ENCODE data around the gene POLR2E. TPM values are rescaled to one million over a fixed set of nuclear protein-coding genes. Genes with fewer than 3 reads are reported as not detected.

The POLR2E gene
- total and polyA plus RNA-seq, 2 donors: 79.0 to 84.0 TPM

DNA sequence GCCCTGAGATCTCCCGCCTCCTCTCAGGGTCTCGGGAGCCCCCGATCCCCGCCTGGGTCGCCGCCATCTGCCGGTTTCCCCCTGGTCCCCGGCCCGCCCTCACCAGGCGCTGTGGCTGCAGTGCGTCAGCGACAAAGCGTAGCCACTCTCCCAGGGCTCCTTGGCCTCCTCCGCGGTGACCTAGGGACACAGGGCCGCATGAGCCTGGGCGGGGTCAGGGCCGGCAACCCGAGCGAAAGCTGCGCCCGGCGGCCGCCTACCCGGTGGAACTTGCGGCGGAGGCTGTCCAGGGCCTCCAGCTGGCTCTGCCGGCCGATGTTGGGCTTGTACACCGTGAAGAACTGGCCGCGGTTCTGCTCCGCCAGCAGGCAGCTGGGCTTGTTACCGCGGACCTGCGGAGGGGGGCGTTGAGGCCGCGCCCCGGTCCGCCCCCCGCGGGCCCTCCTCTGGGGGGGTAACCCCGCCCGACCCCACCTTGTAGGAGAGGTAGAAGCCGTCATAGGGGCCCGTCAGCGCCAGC, 13.9 kb upstream of the POLR2E start:
- Histone ChIP-seq H3K27me3 (ENCODE audit: control insufficient read depth in 2 of 2, insufficient read depth in 1 of 2, low read length in 1 of 2) (peaks cover 0 to 4% of the 10 kb centered on the region in 2 donors), H3K4me3 (ENCODE audit: low read length in 2 of 2) (no peak overlapping the region), H3K4me1 (ENCODE audit: control insufficient read depth in 2 of 2, insufficient read depth in 2 of 2, low read length in 2 of 2) (peaks cover 9 to 20% of the 10 kb centered on the region in 2 donors), H3K9me3 (ENCODE audit: control insufficient read depth in 2 of 2, insufficient read depth in 1 of 2, low read length in 1 of 2) (no peaks in the 10 kb centered on the region), H3K36me3 (ENCODE audit: control insufficient read depth in 2 of 2, insufficient read depth in 2 of 2, low read length in 1 of 2) (peaks cover 54 to 74% of the 10 kb centered on the region in 2 donors), H3K27ac (ENCODE audit: low read depth in 1 of 2, low read length in 1 of 2) (no peak overlapping the region)
- WGBS: 97% methylated on average over 48 of the region's 48 CpGs
- DNase-seq (ENCODE audit: low read depth in 6 of 9, low spot score in 9 of 9): no peak

DNA sequence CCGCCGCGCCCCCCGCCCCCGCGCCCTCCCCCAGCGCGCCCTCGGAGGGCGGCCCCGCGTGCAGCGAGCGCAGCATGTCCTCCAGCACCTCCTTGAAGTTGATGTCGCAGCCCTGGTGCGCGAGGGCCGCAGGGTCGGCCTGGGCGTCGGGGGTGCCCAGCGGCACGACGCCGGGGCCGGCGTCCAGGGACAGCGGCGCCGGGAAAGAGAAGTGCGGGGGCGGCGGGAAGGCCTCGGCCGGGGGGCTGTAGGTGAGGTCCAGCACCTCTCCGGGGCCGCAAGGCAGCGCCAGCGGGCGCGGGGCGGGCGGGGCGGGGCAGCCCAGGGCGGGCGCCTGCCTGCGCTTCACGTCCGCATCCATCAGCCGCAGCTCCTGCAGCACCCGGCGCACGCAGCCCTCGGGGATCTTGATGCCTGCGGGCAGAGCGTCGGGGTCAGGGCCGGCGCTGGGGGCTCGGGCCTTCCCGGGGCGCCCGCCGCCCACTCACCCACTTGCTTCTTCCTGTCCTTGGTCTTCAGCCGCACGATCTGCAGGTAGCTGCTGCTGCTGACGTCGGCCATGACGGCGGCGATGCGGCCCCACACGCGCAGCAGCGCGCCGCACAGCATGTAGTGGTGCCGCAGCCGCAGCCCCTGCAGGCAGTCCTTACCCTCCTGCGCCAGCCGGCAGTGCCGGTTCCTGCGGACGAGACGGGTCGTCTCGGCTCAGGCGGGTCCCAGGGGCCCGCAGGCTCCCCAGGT, 13.3 kb upstream of the POLR2E start:
- H3K36me3 ChIP-seq (ENCODE audit: control insufficient read depth in 2 of 2, insufficient read depth in 2 of 2, low read length in 1 of 2): peaks cover 47 to 68% of the 10 kb centered on the region in 2 donors
- H3K4me3 ChIP-seq (ENCODE audit: low read length in 2 of 2): no peak overlapping the region
- no peak overlapping the region for H3K27ac ChIP-seq (ENCODE audit: low read depth in 1 of 2, low read length in 1 of 2)
- WGBS: 98% methylated on average over 89 of the region's 89 CpGs
- DNase-seq (ENCODE audit: low read depth in 6 of 9, low spot score in 9 of 9): no peak
- H3K9me3 ChIP-seq (ENCODE audit: control insufficient read depth in 2 of 2, insufficient read depth in 1 of 2, low read length in 1 of 2): no peaks in the 10 kb centered on the region
- H3K27me3 ChIP-seq (ENCODE audit: control insufficient read depth in 2 of 2, insufficient read depth in 1 of 2, low read length in 1 of 2): peaks cover 0 to 4% of the 10 kb centered on the region in 2 donors
- peaks cover 7 to 17% of the 10 kb centered on the region in 2 donors for H3K4me1 ChIP-seq (ENCODE audit: control insufficient read depth in 2 of 2, insufficient read depth in 2 of 2, low read length in 2 of 2)

DNA sequence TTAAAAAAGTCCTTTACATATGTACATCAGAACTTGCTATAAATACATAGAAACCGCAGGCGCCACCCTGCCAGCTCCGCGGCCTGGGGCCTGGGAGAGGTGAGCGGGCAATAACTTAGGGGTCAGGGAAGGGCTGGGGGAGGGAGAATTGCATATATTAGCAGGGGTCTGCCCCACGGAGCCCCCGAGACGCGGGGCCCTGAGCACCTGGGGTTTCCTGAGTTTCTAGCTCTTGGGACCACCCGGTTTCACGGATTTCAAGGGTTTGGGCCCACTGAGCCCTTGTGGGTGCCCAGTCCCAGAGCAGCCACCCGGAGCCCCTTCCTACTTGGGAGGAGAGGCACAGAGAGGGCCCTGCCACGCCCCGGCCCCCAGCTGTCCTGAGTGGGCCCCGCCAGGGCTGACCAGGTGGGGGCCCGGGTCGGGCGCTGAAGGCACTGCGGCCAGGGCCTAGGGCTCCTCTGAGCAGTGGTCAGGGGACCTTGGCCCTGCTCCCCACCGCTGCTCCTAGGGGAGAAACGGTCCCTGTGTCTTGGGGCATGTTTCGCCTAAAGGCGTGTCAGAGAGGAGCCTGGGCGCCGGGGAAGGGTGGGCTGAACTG, 12.6 kb upstream of the POLR2E start:
- H3K9me3 ChIP-seq (ENCODE audit: control insufficient read depth in 2 of 2, insufficient read depth in 1 of 2, low read length in 1 of 2): no peaks in the 10 kb centered on the region
- no peak overlapping the region for H3K27ac ChIP-seq (ENCODE audit: low read depth in 1 of 2, low read length in 1 of 2)
- peaks cover 0 to 4% of the 10 kb centered on the region in 2 donors for H3K27me3 ChIP-seq (ENCODE audit: control insufficient read depth in 2 of 2, insufficient read depth in 1 of 2, low read length in 1 of 2)
- H3K4me1 ChIP-seq (ENCODE audit: control insufficient read depth in 2 of 2, insufficient read depth in 2 of 2, low read length in 2 of 2): peaks cover 9 to 18% of the 10 kb centered on the region in 2 donors
- H3K36me3 ChIP-seq (ENCODE audit: control insufficient read depth in 2 of 2, insufficient read depth in 2 of 2, low read length in 1 of 2): peaks cover 44 to 64% of the 10 kb centered on the region in 2 donors
- DNase-seq (ENCODE audit: low read depth in 6 of 9, low spot score in 9 of 9): no peak
- WGBS: 97% methylated on average over 25 of the region's 25 CpGs
- no peak overlapping the region for H3K4me3 ChIP-seq (ENCODE audit: low read length in 2 of 2)

DNA sequence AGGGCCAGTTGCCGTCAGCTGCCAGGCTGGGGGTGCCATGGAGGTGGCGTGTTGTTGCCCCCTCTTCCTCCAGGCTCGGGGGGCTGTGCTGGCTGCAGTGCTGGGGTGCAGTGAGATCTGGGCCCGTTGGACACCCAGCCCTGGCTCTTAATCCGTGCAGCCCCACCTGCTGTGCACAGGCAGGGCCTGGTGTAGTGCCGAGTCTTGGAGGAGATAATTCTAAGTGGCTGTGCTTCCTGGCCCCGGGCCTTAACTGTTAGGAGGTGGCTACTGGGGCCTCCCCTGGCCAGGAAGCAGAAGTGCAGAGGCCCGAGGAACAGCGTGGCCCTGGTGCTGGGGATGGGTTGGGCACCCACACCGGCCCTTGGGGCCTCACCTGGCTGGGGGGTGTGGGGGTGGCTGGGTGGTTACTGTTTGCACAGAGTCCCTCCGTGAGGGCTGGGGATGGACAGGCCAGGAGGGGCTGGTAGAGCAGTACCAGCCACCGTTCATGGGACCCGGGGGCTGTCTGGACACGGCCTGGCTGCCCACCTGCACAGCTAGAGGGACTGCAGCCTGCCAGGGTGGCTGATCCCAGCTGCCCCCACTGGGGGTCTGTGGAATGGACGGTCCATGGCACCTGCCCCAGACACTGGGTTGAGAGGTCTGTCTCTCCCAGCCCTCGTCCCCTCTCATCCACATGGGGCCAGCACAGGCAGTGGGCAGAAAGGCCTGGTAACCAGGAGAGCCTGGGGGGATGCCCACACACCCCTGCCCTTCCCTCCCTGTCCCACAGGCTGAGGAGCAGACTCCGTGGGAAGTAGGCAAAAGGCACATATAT, 11.9 kb upstream of the POLR2E start:
- Histone ChIP-seq H3K27me3 (ENCODE audit: control insufficient read depth in 2 of 2, insufficient read depth in 1 of 2, low read length in 1 of 2) (peaks cover 0 to 4% of the 10 kb centered on the region in 2 donors), H3K9me3 (ENCODE audit: control insufficient read depth in 2 of 2, insufficient read depth in 1 of 2, low read length in 1 of 2) (no peaks in the 10 kb centered on the region), H3K4me3 (ENCODE audit: low read length in 2 of 2) (no peak overlapping the region), H3K36me3 (ENCODE audit: control insufficient read depth in 2 of 2, insufficient read depth in 2 of 2, low read length in 1 of 2) (peaks cover 38 to 57% of the 10 kb centered on the region in 2 donors), H3K27ac (ENCODE audit: low read depth in 1 of 2, low read length in 1 of 2) (no peak overlapping the region), H3K4me1 (ENCODE audit: control insufficient read depth in 2 of 2, insufficient read depth in 2 of 2, low read length in 2 of 2) (peaks cover 9 to 25% of the 10 kb centered on the region in 2 donors)
- DNase-seq (ENCODE audit: low read depth in 6 of 9, low spot score in 9 of 9): no peak
- 92% methylated on average over 17 of the region's 17 CpGs for WGBS

DNA sequence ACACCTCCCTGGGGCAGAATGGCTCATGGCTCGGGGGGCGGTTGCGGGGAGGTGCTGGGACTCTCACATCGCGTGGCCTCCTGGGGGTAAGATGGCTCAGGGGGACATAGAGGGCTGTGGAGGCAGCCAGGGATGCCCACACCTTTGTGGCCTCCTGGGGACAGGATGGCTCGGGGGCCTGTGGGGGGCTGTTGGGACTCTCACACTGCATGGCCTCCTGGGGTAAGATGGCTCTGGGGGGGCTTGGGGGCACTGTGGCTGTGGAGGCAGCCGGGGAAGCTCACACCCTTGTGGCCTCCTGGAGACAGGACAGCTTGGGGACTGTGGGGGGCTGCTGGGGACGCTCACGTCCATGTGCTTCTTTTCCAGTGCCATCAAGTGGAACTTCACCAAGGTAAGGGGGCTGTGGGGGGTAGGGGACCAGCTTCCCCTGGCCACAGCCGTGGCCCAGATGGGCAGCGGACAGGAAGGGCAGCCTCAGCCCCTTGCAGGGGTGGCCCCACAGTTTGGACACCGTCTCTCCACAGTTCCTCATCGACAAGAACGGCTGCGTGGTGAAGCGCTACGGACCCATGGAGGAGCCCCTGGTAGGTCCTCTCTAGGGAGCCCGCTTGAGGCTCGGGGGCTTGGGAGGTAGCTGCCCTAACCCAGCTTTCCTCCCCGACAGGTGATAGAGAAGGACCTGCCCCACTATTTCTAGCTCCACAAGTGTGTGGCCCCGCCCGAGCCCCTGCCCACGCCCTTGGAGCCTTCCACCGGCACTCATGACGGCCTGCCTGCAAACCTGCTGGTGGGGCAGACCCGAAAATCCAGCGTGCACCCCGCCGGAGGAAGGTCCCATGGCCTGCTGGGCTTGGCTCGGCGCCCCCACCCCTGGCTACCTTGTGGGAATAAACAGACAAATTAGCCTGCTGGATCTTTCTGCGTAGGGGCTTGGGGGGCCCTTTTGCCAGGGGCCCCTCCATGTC, 11.0 kb upstream of the POLR2E start:
- no peak overlapping the region for H3K27ac ChIP-seq (ENCODE audit: low read depth in 1 of 2, low read length in 1 of 2)

DNA sequence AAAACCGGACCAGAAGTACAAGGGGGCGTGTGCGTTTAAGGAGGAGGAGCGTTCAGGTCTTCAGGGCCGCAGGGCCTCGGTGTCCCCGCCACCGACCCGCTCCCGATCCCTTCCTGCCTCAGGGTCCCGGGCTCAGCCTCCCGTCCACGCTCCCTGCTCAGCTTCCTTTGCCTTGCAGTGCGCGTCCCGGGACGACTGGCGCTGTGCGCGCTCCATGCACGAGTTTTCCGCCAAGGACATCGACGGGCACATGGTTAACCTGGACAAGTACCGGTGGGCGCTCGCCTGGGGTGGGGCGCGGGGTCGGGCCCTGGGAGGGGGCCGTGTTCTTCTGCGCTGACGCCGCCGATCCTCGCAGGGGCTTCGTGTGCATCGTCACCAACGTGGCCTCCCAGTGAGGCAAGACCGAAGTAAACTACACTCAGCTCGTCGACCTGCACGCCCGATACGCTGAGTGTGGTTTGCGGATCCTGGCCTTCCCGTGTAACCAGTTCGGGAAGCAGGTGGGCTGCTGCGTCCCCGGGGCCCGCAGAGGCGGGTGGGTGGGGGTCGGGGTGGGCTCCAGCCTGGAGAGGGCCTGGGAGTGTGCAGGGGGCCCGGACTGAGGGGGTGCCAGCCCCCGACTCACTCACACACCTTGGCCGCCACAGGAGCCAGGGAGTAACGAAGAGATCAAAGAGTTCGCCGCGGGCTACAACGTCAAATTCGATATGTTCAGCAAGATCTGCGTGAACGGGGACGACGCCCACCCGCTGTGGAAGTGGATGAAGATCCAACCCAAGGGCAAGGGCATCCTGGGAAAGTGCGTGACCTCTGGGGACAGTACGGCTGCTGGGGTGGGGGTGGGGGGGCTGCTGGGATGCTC, 10.1 kb upstream of the POLR2E start:
- peaks cover 28 to 42% of the 10 kb centered on the region in 2 donors for H3K36me3 ChIP-seq (ENCODE audit: control insufficient read depth in 2 of 2, insufficient read depth in 2 of 2, low read length in 1 of 2)
- no peaks in the 10 kb centered on the region for H3K9me3 ChIP-seq (ENCODE audit: control insufficient read depth in 2 of 2, insufficient read depth in 1 of 2, low read length in 1 of 2)
- no peak for DNase-seq (ENCODE audit: low read depth in 6 of 9, low spot score in 9 of 9)
- peaks cover 19 to 41% of the 10 kb centered on the region in 2 donors for H3K4me1 ChIP-seq (ENCODE audit: control insufficient read depth in 2 of 2, insufficient read depth in 2 of 2, low read length in 2 of 2)
- WGBS: 52% methylated on average over 69 of the region's 69 CpGs
- H3K27me3 ChIP-seq (ENCODE audit: control insufficient read depth in 2 of 2, insufficient read depth in 1 of 2, low read length in 1 of 2): peaks cover 0 to 4% of the 10 kb centered on the region in 2 donors
- H3K27ac ChIP-seq (ENCODE audit: low read depth in 1 of 2, low read length in 1 of 2): peak overlapping the region; percentile 19 to 77
- H3K4me3 ChIP-seq (ENCODE audit: low read length in 2 of 2): peak overlapping the region; percentile 47 to 87

More for the DNA sequence above, 11.0 kb upstream of the POLR2E start:
- H3K4me3 ChIP-seq (ENCODE audit: low read length in 2 of 2): no peak overlapping the region
- WGBS: 96% methylated on average over 32 of the region's 32 CpGs
- no peak for DNase-seq (ENCODE audit: low read depth in 6 of 9, low spot score in 9 of 9)
- peaks cover 34 to 51% of the 10 kb centered on the region in 2 donors for H3K36me3 ChIP-seq (ENCODE audit: control insufficient read depth in 2 of 2, insufficient read depth in 2 of 2, low read length in 1 of 2)
- H3K4me1 ChIP-seq (ENCODE audit: control insufficient read depth in 2 of 2, insufficient read depth in 2 of 2, low read length in 2 of 2): peaks cover 18 to 34% of the 10 kb centered on the region in 2 donors
- H3K27me3 ChIP-seq (ENCODE audit: control insufficient read depth in 2 of 2, insufficient read depth in 1 of 2, low read length in 1 of 2): peaks cover 0 to 4% of the 10 kb centered on the region in 2 donors
- no peaks in the 10 kb centered on the region for H3K9me3 ChIP-seq (ENCODE audit: control insufficient read depth in 2 of 2, insufficient read depth in 1 of 2, low read length in 1 of 2)

DNA sequence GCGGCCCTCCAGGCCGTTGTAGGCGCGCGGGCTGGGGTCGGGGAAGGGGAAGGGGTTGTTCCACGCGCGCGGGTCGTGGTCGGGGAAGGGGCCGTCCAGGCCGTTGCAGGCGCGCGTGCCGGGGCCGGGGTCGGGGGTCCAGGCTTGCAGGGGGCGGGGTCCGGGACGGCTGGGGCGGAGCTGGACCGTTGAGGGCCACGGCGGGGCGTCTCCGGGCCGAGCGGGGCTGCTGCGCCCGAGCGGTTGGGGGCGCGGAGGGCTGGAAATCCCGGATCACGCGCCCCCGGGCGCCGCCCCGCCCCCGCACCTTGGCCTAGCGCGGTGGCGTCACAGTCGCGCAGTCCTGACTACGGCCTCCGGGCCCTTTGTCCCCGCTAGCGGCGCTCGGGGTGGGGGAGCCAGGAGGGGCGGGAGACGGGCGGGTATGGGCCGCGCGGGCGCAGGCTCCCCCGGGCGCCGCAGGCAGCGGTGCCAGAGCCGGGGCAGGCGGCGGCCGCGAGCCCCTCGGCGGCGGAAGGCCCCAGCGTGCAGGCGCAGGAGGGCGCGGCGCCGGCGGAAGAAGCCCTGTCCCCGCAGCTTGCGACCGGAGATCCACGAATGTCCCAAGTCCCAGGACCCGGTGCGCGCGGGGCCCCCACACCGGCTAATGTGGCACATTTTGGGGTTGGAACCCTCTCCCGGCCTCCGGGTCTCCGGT, 9.3 kb upstream of the POLR2E start:
- H3K27me3 ChIP-seq (ENCODE audit: control insufficient read depth in 2 of 2, insufficient read depth in 1 of 2, low read length in 1 of 2): peaks cover 0 to 4% of the 10 kb centered on the region in 2 donors
- H3K4me1 ChIP-seq (ENCODE audit: control insufficient read depth in 2 of 2, insufficient read depth in 2 of 2, low read length in 2 of 2): peaks cover 19 to 42% of the 10 kb centered on the region in 2 donors
- H3K4me3 ChIP-seq (ENCODE audit: low read length in 2 of 2): peak overlapping the region; percentile 47 to 87
- peaks cover 26 to 34% of the 10 kb centered on the region in 2 donors for H3K36me3 ChIP-seq (ENCODE audit: control insufficient read depth in 2 of 2, insufficient read depth in 2 of 2, low read length in 1 of 2)
- DNase-seq (ENCODE audit: low read depth in 6 of 9, low spot score in 9 of 9): peak in 3 of 9 donors; percentile 43 to 66 (median 64)
- no peaks in the 10 kb centered on the region for H3K9me3 ChIP-seq (ENCODE audit: control insufficient read depth in 2 of 2, insufficient read depth in 1 of 2, low read length in 1 of 2)
- WGBS: under 1% methylated on average over 91 of the region's 93 CpGs
- H3K27ac ChIP-seq (ENCODE audit: low read depth in 1 of 2, low read length in 1 of 2): peak overlapping the region; percentile 19 to 95
